Body of pancreas (tissue), 4 donors: Measurements from ENCODE around the gene C2orf76. TPM values are rescaled to one million over a fixed set of nuclear protein-coding genes. Genes with fewer than 3 reads are reported as not detected.

Experiments used
- ATAC-seq: fragments of 150-250 bp; one replicate; pipeline ENCODE4 v1.9.1; 2016
- DNase-seq, 4 donors: peaks; one replicate each; pipeline ENCODE4 v3.0.0-alpha.2; 2019
- H3K27ac ChIP-seq, 4 donors: fragments of 200-600 bp; sonication (generic); 1 replicate in 3 of 4; 2 replicates in 1 of 4; pipeline versions ENCODE4 v1.5.1 to v1.6.1; 2016 to 2019; ENCODE audit warnings: mild to moderate bottlenecking in 1 of 4, mixed read lengths in 1 of 4, moderate library complexity in 1 of 4
- H3K27me3 ChIP-seq, 2 donors: fragments of 200-600 bp; sonication (generic); one replicate each; pipeline ENCODE4 v1.6.0; 2016; ENCODE audit warnings: mild to moderate bottlenecking in 1 of 2
- H3K36me3 ChIP-seq, 2 donors: fragments of 200-600 bp; sonication (generic); replicated peaks in 1 of 2; 2 replicates each; pipeline ENCODE4 v1.5.1; 2016; ENCODE audit warnings: low read depth in 2 of 2; ENCODE audit not compliant: insufficient read depth in 1 of 2
- H3K4me1 ChIP-seq: fragments of 200-600 bp; sonication (generic); one replicate; pipeline ENCODE4 v1.6.0; 2016
- H3K4me3 ChIP-seq, 2 donors: fragments of 200-600 bp; sonication (generic); 1 replicate in 1 of 2; 2 replicates in 1 of 2; pipeline ENCODE4 v1.5.1; 2016 to 2019
- H3K9me3 ChIP-seq, 3 donors: fragments of 200-600 bp; sonication (generic); 1 replicate in 2 of 3; 2 replicates in 1 of 3; pipeline ENCODE4 v1.5.1; 2016
- CTCF ChIP-seq, 7 experiments: fragments of 450-650 bp in 4 of 7; fragments of 200-600 bp in 3 of 7; sonication (generic) in 3 of 7; IDR thresholded peaks; one replicate each; pipeline ENCODE4 v1.5.1; 2016 to 2019; ENCODE audit warnings: antibody characterized with exemption in 7 of 7
- POLR2A ChIP-seq, 3 donors: fragments of 450-650 bp; IDR thresholded peaks; one replicate each; pipeline ENCODE4 v1.6.1; 2016; ENCODE audit warnings: antibody characterized with exemption in 3 of 3, mild to moderate bottlenecking in 2 of 3
- WGBS, 2 donors: methylation state at CpG; one replicate each; pipeline ENCODE4 v1.1.5; 2017; 5-methylcytosine and 5-hydroxymethylcytosine counted together
- intact Hi-C: fragments of 100-400 bp; cut with DNase I; formaldehyde crosslinking; loops from one replicate; pipeline ENCODE4 v1.15.1; 2023
- total RNA-seq, 2 donors: library from RNA; depleted of rRNA; stranded (reverse); fragments of >200 nt; gene quantifications; one replicate each; pipeline ENCODE4 v1.1.0, GENCODE V29; 2016

The C2orf76 gene
- total RNA-seq, 2 donors from 2014 or later = 12.5 to 52.4 TPM

GRCh38 chr2:119333360-119333759 lies 33.3 kb downstream of the C2orf76 start:
- H3K9me3 ChIP-seq = no peaks in the 10 kb centered on the region
- TF ChIP-seq POLR2A (IDR thresholded peaks at IDR 0.05) (no peak), CTCF (IDR thresholded peaks at IDR 0.05) (no peak)
- no peak for ATAC-seq
- H3K4me1 ChIP-seq = no peaks in the 10 kb centered on the region
- no peak overlapping the region for H3K27ac ChIP-seq
- H3K27me3 ChIP-seq = no peaks in the 10 kb centered on the region
- intact Hi-C loops = no loop called here
- 73 to 84% methylated on average over 3 of the region's 3 CpGs for WGBS, 2 donors
- DNase-seq = no peak
- no peaks in the 10 kb centered on the region for H3K36me3 ChIP-seq
- no peak overlapping the region for H3K4me3 ChIP-seq

- no peak for DNase-seq
- 94 to 96% methylated on average over 6 of the region's 6 CpGs for WGBS, 2 donors
- no peak for ATAC-seq
- H3K4me3 ChIP-seq = no peak overlapping the region
- H3K9me3 ChIP-seq = no peaks in the 10 kb centered on the region
- TF ChIP-seq CTCF (IDR thresholded peaks at IDR 0.05) (no peak), POLR2A (IDR thresholded peaks at IDR 0.05) (no peak)
- no peaks in the 10 kb centered on the region for H3K4me1 ChIP-seq
- no peaks in the 10 kb centered on the region for H3K36me3 ChIP-seq
- intact Hi-C loops = no loop called here
- no peaks in the 10 kb centered on the region for H3K27me3 ChIP-seq
- no peak overlapping the region for H3K27ac ChIP-seq
Measured at GRCh38 chr2:119332953-119333352, 33.7 kb downstream of the C2orf76 start.

GRCh38 chr2:119327431-119327830 lies 39.2 kb downstream of the C2orf76 start:
- no peak overlapping the region for H3K4me3 ChIP-seq
- no peaks in the 10 kb centered on the region for H3K27me3 ChIP-seq

GRCh38 chr2:119326938-119327337 lies 39.7 kb downstream of the C2orf76 start:
- no peak overlapping the region for H3K27ac ChIP-seq
- peaks cover 24% of the 10 kb centered on the region for H3K4me1 ChIP-seq
- WGBS, 2 donors = 83 to 88% methylated on average over 1 of the region's 1 CpG
- H3K36me3 ChIP-seq = no peaks in the 10 kb centered on the region
- H3K27me3 ChIP-seq = no peaks in the 10 kb centered on the region
- no peak overlapping the region for H3K4me3 ChIP-seq
- H3K9me3 ChIP-seq = no peaks in the 10 kb centered on the region
- intact Hi-C loops = no loop called here
- TF ChIP-seq CTCF (IDR thresholded peaks at IDR 0.05) (no peak), POLR2A (IDR thresholded peaks at IDR 0.05) (no peak)
- DNase-seq (no peak), ATAC-seq (no peak)

More at GRCh38 chr2:119327431-119327830, 39.2 kb downstream of the C2orf76 start:
- 90 to 93% methylated on average over 6 of the region's 6 CpGs for WGBS, 2 donors
- Histone ChIP-seq H3K36me3 (no peaks in the 10 kb centered on the region), H3K9me3 (no peaks in the 10 kb centered on the region), H3K27ac (no peak overlapping the region), H3K4me1 (peaks cover 24% of the 10 kb centered on the region)
- ATAC-seq (no peak), DNase-seq (no peak)
- intact Hi-C loops = no loop called here
- no peak for TF ChIP-seq POLR2A (IDR thresholded peaks at IDR 0.05)
- no peak for TF ChIP-seq CTCF (IDR thresholded peaks at IDR 0.05)

- H3K4me3 ChIP-seq = no peak overlapping the region
- intact Hi-C loops = no loop called here
- ATAC-seq = peak; percentile 93
Measured at GRCh38 chr2:119324685-119325270, 41.9 kb downstream of the C2orf76 start.

More at GRCh38 chr2:119324685-119325270, 41.9 kb downstream of the C2orf76 start:
- peak; percentile 30 to 58 (median 44) for DNase-seq
- Histone ChIP-seq H3K4me1 (peaks cover 29% of the 10 kb centered on the region), H3K27ac (peak overlapping the region; percentile 72 to 87 (median 79)), H3K36me3 (no peaks in the 10 kb centered on the region), H3K27me3 (no peaks in the 10 kb centered on the region), H3K9me3 (no peaks in the 10 kb centered on the region)
- TF ChIP-seq POLR2A (IDR thresholded peaks at IDR 0.05) (peak in 1 of 3 donors; percentile 30), CTCF (IDR thresholded peaks at IDR 0.05) (no peak)
- 24 to 38% methylated on average over 9 of the region's 9 CpGs for WGBS, 2 donors
